ENCODE measurements around the gene TSSK6.
"Not testable (repeated sequence)": the region's sequence is repeated elsewhere in the genome, so short reads cannot be mapped to it uniquely, and the experiment has no call there.

The TSSK6 gene

DNA sequence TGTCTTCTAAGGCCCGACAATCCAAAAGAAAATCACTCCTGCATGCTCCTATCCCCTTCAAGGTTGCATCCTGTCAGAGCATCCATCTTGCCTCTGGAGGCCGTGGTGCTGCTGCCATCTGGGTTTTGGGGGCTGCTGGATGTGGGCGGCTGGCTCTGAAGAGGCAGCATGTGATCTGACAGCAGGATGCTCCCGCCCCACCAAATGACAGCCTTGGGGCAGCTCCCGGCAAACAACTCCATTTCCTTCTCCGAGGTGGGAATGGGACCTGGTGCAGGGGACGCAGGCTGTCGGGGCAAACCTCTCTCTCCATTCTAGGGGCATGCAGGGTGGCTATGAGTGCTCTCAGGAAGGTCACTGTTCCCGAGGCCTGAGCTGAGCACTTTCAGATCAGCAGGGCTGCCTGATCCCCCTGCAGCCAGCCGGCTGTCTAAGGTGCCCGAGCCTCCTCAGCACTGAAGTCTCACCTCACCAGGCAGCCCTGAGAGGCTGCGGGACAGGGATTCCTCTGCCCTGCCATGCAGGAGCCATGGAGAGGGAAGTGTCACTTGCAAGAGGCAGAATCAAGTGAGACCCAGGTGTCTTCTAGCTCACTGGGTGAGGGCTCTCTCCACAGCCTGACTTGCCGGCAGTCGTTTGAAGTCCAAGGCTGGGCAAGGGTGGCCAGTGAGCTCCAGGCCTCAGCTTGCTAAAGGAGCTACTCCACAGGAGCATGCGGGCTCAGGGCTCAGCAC is 28.8 kb downstream of the TSSK6 start:
- no peak for DNase-seq

- DNase-seq = no peak
Observed at GRCh38 chr19:19485998-19486290, 29.4 kb downstream of the TSSK6 start.

GRCh38 chr19:19485161-19485997 is 30.0 kb downstream of the TSSK6 start:
- DNase-seq = no peak

- DNase-seq = no peak
Observed at GRCh38 chr19:19482809-19483596, 32.3 kb downstream of the TSSK6 start.

- DNase-seq = no peak
Observed at GRCh38 chr19:19480688-19481087, 34.7 kb downstream of the TSSK6 start.

DNA sequence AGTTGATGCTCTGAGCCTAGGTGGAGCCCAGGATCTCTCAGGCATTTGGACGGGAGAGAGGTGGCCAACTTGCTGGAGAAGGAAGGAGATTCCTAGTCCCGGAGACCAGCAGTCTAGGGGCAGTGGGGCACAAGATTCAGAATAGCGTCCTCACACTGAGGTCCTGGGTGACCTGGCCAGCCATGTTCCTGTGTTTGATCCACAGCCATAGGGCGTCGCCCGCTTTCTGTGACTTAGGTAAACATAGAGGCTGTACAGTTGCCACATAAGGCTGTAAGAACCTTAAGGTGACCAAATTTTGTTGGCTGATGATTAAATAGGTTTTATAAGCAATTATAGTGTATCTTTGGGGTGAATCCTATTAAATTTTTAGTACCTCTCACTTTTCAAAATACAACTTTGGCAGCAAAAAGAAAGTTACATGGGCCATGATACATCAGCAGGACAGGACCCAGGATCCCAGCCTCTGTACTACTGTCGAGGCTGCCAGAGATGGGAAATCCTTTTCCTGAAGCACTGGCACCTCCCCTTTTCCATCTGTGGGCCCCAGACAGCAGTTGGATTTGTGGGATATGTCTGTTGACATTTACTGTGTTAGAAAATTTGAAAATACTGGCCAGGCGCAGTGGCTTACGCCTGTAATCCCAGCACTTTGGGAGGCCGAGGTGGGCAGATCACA is 37.5 kb downstream of the TSSK6 start:
- DNase-seq = no peak

DNA sequence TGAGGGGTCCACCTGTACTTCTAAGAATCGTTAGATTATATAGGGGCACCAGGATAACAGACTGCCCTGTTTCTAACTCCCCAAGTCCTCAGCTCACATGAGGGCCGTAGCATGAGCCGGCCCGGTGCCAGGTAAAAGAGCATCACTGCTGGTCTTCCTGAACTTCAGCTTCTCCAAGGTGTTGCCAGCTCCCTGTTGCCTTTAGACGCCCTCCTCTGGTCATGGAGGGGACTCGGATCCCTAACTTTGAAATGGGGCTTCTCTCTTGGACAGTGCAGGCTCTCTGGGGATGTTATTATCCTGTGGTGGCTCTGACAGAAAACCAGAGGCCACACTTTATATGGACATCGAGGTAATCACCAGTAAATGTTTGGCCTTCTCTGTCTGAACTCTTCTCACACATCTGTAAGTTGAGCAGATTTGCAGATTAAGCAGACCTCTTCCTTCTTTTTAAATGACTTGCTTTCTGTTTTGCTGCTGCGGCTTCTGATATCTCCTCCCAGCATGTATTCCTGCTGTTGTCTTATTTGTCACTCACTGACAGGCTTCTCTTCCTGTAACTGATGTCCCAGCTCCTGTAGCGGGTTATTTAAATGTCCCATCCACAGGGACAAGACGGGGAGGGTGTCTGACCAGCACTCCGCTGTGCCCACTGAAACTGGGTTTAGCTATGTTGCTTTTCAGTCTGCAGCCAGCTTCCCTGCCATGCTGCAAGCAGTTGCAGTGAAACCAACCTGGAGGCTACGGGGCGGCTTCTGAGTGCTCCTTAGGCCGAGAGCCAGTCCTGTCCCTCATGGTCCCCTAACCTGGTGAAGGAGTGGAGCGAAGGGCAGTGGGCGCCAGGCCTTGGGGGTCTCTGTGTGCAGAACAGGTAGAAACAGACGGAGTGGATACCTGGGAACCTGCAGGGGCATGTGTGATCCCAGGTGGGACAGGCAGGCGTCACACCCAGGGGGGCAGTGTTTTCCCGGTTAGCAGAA is 39.2 kb downstream of the TSSK6 start:
- DNase-seq = peak; percentile 65

- no peak for DNase-seq
Observed at GRCh38 chr19:19475015-19475765, 40.2 kb downstream of the TSSK6 start.

DNA sequence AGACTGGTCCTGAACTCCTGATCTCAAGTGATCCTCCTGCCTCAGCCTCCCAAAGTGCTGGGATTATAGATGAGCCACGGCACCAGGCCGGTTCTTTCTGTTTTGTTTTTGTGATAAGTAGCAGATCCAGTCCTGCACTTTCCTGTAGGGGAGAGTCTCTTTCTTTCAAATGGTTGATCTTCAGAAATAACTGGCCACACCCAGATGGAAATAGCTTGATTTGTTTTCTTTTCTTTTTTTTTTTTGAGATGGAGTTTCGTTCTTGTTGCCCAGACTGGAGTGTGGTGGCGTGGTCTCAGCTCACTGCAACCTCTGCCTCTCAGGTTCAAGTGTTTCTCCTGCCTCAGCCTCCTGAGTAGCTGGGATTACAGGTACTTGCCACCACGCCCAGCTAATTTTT is 43.2 kb downstream of the TSSK6 start:
- not testable (repeated sequence) for DNase-seq

GRCh38 chr19:19471682-19472081 is 43.7 kb downstream of the TSSK6 start:
- DNase-seq = no peak

DNA sequence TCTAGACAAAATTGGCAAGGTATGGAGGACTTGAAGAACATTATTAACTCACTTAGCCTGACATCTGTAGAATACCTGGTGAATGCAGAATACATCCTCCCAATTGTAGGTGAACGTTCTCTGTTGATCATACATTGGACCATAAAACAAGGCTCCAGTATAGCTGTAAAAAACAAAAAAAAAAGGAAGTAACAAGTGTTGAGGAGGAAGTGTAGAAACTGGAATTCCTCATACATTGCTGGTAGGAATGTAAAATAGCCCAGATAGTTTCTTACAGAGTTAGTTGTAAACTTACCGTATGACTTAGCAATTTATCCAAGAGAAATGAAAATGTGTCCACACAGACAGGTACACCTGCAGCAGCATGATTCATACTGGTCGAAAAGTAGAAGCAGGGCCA is 44.8 kb downstream of the TSSK6 start:
- DNase-seq = no peak

DNA sequence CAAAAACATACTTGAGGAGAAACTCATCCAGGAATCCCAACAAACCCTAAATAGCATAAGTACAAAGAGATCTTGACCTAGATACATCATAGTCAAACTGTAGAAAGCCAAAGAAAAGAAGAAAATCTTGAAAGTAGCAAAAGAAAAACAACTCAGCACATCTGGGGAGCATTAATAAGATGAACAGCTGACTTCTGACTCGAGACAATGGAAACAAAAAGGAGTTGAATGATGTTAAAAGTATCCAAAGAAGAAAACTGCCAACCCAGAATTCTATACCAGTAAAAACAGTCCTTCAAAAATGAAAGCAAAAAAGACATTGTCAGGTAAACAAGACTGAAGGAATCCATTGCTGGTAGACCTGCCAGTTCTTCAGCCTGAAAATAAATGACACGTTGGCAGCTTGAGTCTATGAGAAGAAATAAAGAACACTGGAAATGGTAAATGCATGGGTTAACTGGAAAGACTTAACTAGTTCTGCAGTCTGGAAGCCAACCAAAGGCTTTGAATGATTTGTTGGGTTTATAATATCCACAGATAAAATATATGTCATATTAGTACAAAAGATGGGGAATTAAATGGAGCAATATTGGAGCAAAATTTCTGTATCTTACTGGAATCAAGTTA is 46.8 kb downstream of the TSSK6 start:
- no peak for DNase-seq

GRCh38 chr19:19466201-19466600 is 49.1 kb downstream of the TSSK6 start:
- no peak for DNase-seq

- DNase-seq = no peak
Observed at GRCh38 chr19:19465436-19466070, 49.8 kb downstream of the TSSK6 start.

DNA sequence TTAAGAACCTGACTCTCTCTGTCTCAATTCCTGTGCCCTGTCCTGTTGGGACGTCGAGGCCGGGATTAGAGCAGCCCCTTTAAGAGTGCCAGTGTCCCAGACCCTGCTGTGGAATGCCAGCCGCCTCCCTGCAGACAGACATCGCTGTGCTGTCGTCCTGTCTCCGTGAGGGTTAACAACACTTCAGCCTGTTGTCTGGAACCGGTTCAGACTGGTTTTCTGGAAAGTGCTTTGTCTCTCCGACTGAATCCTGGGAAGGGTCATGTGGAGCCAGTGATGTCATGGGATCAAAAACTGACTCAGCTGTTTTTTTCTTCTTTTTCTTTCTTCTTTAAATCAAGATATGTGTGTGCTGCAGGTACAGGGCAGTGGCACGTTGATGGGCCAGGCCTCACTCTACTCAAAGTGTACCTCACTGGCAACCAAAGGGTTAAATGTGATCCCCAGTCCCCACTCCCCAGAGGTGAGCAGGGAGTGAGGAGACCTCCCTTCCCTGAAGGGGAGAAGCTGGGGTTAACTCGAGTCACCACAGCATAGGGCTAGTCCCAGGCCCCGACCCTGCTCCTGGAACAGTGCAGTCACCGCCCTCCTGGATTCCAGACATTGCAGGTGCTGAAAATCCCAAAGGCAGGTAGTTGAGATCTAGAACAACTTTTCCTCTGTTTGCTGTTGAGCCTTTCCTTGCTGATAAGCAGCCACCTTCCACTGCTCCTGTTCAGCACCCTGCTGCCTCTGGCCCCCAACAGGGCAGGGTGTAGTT is 50.8 kb downstream of the TSSK6 start:
- DNase-seq = no peak
